Measurements from ENCODE around the gene CIP2A. TPM values are rescaled to one million over a fixed set of nuclear protein-coding genes. Genes with fewer than 3 reads are reported as not detected.

CIP2A gene
- total RNA-seq, 6 experiments from 2014 or later, result 11.6 to 29.8 (median 26.5) TPM

Other genes with a start within 250 kb of the CIP2A start
- gene MYH15, start 78.8 kb downstream of the CIP2A start, total RNA-seq (2021; fragmentation: NEBNext Ultra II Directional; extraction: Animal tissue kit (Norgen Biotek cat#: 25700)), result under 1 TPM; 0.19 to 0.59 (median 0.31) TPM
- gene DZIP3, start 284 bp upstream of the CIP2A start, total RNA-seq (2021; fragmentation: NEBNext Ultra II Directional; extraction: Animal tissue kit (Norgen Biotek cat#: 25700)), result 10 to 100 TPM in 5 of 6 experiments, 1 to 10 TPM in 1; 9.0 to 13.1 (median 11.9) TPM
- not detected for gene RETNLB, start 168.0 kb upstream of the CIP2A start, total RNA-seq (2021; fragmentation: NEBNext Ultra II Directional; extraction: Animal tissue kit (Norgen Biotek cat#: 25700))
- not detected for gene TRAT1, start 233.3 kb upstream of the CIP2A start, total RNA-seq (2021; fragmentation: NEBNext Ultra II Directional; extraction: Animal tissue kit (Norgen Biotek cat#: 25700))

Data from HFFc6 (cell line).